Esophagus (tissue), 2 donors: ENCODE results near the gene CBY2. TPM values are rescaled to one million over a fixed set of nuclear protein-coding genes. Genes with fewer than 3 reads are reported as not detected.

Source experiments
- H3K27ac ChIP-seq, 2 donors: one replicate each; pipeline ENCODE4 v1.5.1; 2013; ENCODE audit warnings: low read depth in 2 of 2, mild to moderate bottlenecking in 2 of 2, inconsistent platforms in 1 of 2, low read length in 1 of 2, moderate library complexity in 1 of 2
- H3K27me3 ChIP-seq, 2 donors: one replicate each; pipeline ENCODE4 v1.6.1; 2013; ENCODE audit warnings: low read length in 2 of 2, control low read depth in 1 of 2, mild to moderate bottlenecking in 1 of 2; ENCODE audit not compliant: insufficient read depth in 2 of 2, control insufficient read depth in 1 of 2
- H3K36me3 ChIP-seq, 2 donors: one replicate each; pipeline ENCODE4 v1.6.1; 2013; ENCODE audit warnings: low read length in 1 of 2; ENCODE audit not compliant: control insufficient read depth in 2 of 2, insufficient read depth in 2 of 2
- H3K4me1 ChIP-seq, 2 donors: one replicate each; pipeline ENCODE4 v1.6.1; 2013; ENCODE audit warnings: low read length in 1 of 2; ENCODE audit not compliant: control insufficient read depth in 2 of 2, insufficient read depth in 2 of 2
- H3K4me3 ChIP-seq, 2 donors: one replicate each; pipeline ENCODE4 v1.5.1; 2013; ENCODE audit warnings: low read length in 2 of 2, mild to moderate bottlenecking in 2 of 2, low read depth in 1 of 2, moderate library complexity in 1 of 2
- H3K9me3 ChIP-seq, 2 donors: one replicate each; pipeline ENCODE4 v1.6.1; 2013; ENCODE audit warnings: mild to moderate bottlenecking in 2 of 2, low read depth in 1 of 2, low read length in 1 of 2, moderate library complexity in 1 of 2; ENCODE audit not compliant: control insufficient read depth in 2 of 2, insufficient read depth in 1 of 2
- WGBS, 2 donors: extraction: QIAGEN DNeasy Blood & Tissue Kit; methylation state at CpG; one replicate each; pipeline ENCODE4 v1.1.7; 2013; 5-methylcytosine and 5-hydroxymethylcytosine counted together
- polyA plus RNA-seq, 2 donors: library from polyadenylated mRNA; stranded (reverse); fragments of 200-250 nt; gene quantifications; one replicate each; pipeline ENCODE4 v1.2.3, GENCODE V29; 2013
- donor health status: healthy with polysubstance abuse.
- donor health status: Bipolar disorder and iron deficiency.

Gene CBY2
- polyA plus RNA-seq, 2 donors, result not detected

- no peak overlapping the region for H3K4me3 ChIP-seq
- no peaks in the 10 kb centered on the region for H3K4me1 ChIP-seq
- H3K27ac ChIP-seq, result no peak overlapping the region
- no peaks in the 10 kb centered on the region for H3K36me3 ChIP-seq
- H3K27me3 ChIP-seq, result peaks cover 0 to 2% of the 10 kb centered on the region in 2 donors
- WGBS, 2 donors, result 96% methylated on average over 33 to 34 of the region's 34 CpGs
- H3K9me3 ChIP-seq, result peaks cover 0 to 2% of the 10 kb centered on the region in 2 donors
Measured at GRCh38 chr13:45713106-45713690, 11.1 kb downstream of the CBY2 start.

- peaks cover 0 to 2% of the 10 kb centered on the region in 2 donors for H3K9me3 ChIP-seq
- no peaks in the 10 kb centered on the region for H3K36me3 ChIP-seq
- WGBS, 2 donors, result 95 to 98% methylated on average over 27 to 28 of the region's 28 CpGs
- no peaks in the 10 kb centered on the region for H3K4me1 ChIP-seq
- H3K27me3 ChIP-seq, result peaks cover 0 to 2% of the 10 kb centered on the region in 2 donors
- H3K4me3 ChIP-seq, result no peak overlapping the region
- no peak overlapping the region for H3K27ac ChIP-seq
Measured at GRCh38 chr13:45713721-45714120, 11.6 kb downstream of the CBY2 start.

GRCh38 chr13:45714170-45714569 is 12.1 kb downstream of the CBY2 start:
- H3K27ac ChIP-seq, result no peak overlapping the region
- no peaks in the 10 kb centered on the region for H3K36me3 ChIP-seq
- WGBS, 2 donors, result 95% methylated on average over 18 of the region's 18 CpGs
- no peak overlapping the region for H3K4me3 ChIP-seq
- H3K27me3 ChIP-seq, result peaks cover 0 to 2% of the 10 kb centered on the region in 2 donors
- H3K9me3 ChIP-seq, result peaks cover 0 to 2% of the 10 kb centered on the region in 2 donors
- no peaks in the 10 kb centered on the region for H3K4me1 ChIP-seq

- no peaks in the 10 kb centered on the region for H3K36me3 ChIP-seq
- WGBS, 2 donors, result 79 to 82% methylated on average over 3 of the region's 3 CpGs
- no peak overlapping the region for H3K4me3 ChIP-seq
- peaks cover 0 to 3% of the 10 kb centered on the region in 2 donors for H3K27me3 ChIP-seq
- H3K27ac ChIP-seq, result no peak overlapping the region
- peaks cover 0 to 2% of the 10 kb centered on the region in 2 donors for H3K9me3 ChIP-seq
- no peaks in the 10 kb centered on the region for H3K4me1 ChIP-seq
Measured at GRCh38 chr13:45715351-45715750, 13.2 kb downstream of the CBY2 start.

GRCh38 chr13:45717349-45717748 is 15.2 kb downstream of the CBY2 start:
- Histone ChIP-seq H3K9me3 (peaks cover 0 to 2% of the 10 kb centered on the region in 2 donors), H3K36me3 (no peaks in the 10 kb centered on the region), H3K27me3 (peaks cover 0 to 5% of the 10 kb centered on the region in 2 donors), H3K4me3 (no peak overlapping the region), H3K27ac (no peak overlapping the region), H3K4me1 (no peaks in the 10 kb centered on the region)
- 56 to 59% methylated on average over 1 of the region's 1 CpG for WGBS, 2 donors

- Histone ChIP-seq H3K36me3 (no peaks in the 10 kb centered on the region), H3K4me3 (no peak overlapping the region), H3K27me3 (peaks cover 0 to 5% of the 10 kb centered on the region in 2 donors), H3K9me3 (no peaks in the 10 kb centered on the region), H3K27ac (no peak overlapping the region), H3K4me1 (no peaks in the 10 kb centered on the region)
- WGBS, 2 donors, result 61 to 64% methylated on average over 5 of the region's 5 CpGs
Measured at GRCh38 chr13:45718063-45718462, 15.9 kb downstream of the CBY2 start.

GRCh38 chr13:45718992-45719391 is 16.9 kb downstream of the CBY2 start:
- 50 to 58% methylated on average over 1 of the region's 1 CpG for WGBS, 2 donors
- H3K4me3 ChIP-seq, result no peak overlapping the region

GRCh38 chr13:45721203-45721731 is 19.1 kb downstream of the CBY2 start:
- H3K27me3 ChIP-seq, result peaks cover 0 to 3% of the 10 kb centered on the region in 2 donors

More at GRCh38 chr13:45718992-45719391, 16.9 kb downstream of the CBY2 start:
- Histone ChIP-seq H3K36me3 (no peaks in the 10 kb centered on the region), H3K27me3 (peaks cover 0 to 5% of the 10 kb centered on the region in 2 donors), H3K9me3 (no peaks in the 10 kb centered on the region), H3K4me1 (no peaks in the 10 kb centered on the region), H3K27ac (no peak overlapping the region)

GRCh38 chr13:45723798-45724197 is 21.7 kb downstream of the CBY2 start:
- 69 to 74% methylated on average over 2 of the region's 2 CpGs for WGBS, 2 donors

More at GRCh38 chr13:45721203-45721731, 19.1 kb downstream of the CBY2 start:
- no peak overlapping the region for H3K4me3 ChIP-seq
- 72% methylated on average over 5 of the region's 5 CpGs for WGBS, 2 donors
- H3K4me1 ChIP-seq, result no peaks in the 10 kb centered on the region
- no peaks in the 10 kb centered on the region for H3K9me3 ChIP-seq
- H3K36me3 ChIP-seq, result no peaks in the 10 kb centered on the region
- H3K27ac ChIP-seq, result no peak overlapping the region

GRCh38 chr13:45728759-45729158 is 26.6 kb downstream of the CBY2 start:
- Histone ChIP-seq H3K4me1 (no peaks in the 10 kb centered on the region), H3K27ac (no peak overlapping the region), H3K9me3 (no peaks in the 10 kb centered on the region), H3K36me3 (no peaks in the 10 kb centered on the region), H3K27me3 (no peaks in the 10 kb centered on the region), H3K4me3 (no peak overlapping the region)
- WGBS, 2 donors, result 72 to 76% methylated on average over 6 of the region's 6 CpGs

More at GRCh38 chr13:45723798-45724197, 21.7 kb downstream of the CBY2 start:
- no peak overlapping the region for H3K27ac ChIP-seq
- H3K27me3 ChIP-seq, result peaks cover 0 to 3% of the 10 kb centered on the region in 2 donors
- no peaks in the 10 kb centered on the region for H3K9me3 ChIP-seq
- H3K36me3 ChIP-seq, result no peaks in the 10 kb centered on the region
- no peak overlapping the region for H3K4me3 ChIP-seq
- no peaks in the 10 kb centered on the region for H3K4me1 ChIP-seq
